ENCODE results near the gene TOB2.
"Not testable (repeated sequence)": the region's sequence is repeated elsewhere in the genome, so short reads cannot be mapped to it uniquely, and the experiment has no call there.

The TOB2 gene

DNA sequence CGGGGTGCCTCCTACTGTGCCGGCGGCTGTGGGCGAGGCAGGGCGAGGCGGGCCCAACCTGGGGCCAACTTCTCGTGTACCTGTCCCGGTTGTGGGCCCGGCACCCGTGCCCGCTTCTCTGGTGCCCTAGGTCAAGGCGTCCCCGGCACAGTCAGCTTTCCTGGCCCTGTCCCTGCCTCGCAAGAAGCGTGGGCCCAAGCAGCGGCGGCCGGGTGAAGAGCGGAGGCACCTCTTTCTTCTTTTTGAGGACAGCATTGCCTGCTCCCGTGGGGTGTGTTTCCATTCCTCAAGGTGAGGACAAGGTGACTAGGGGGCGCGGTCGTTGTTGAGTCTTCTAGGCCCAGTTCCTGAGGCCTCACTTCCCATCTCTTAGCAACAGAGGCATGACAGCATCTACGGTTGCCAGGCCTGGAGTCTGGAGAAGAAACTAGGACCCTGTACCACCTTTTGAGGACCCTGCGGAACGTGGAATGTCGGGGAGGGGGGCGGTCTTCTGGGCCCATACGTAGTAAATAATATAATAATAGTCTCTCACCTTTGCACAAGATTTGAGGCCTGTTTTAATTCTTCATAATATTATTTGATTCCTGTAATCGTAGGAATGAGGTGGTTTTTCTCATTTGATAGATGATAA, 22.7 kb upstream of the TOB2 start:
- Histone ChIP-seq H3K27ac (peak overlapping the region; percentile 83 to 99 (median 96)), H3K4me3 (peak overlapping the region; percentile 56 to 98 (median 82))

DNA sequence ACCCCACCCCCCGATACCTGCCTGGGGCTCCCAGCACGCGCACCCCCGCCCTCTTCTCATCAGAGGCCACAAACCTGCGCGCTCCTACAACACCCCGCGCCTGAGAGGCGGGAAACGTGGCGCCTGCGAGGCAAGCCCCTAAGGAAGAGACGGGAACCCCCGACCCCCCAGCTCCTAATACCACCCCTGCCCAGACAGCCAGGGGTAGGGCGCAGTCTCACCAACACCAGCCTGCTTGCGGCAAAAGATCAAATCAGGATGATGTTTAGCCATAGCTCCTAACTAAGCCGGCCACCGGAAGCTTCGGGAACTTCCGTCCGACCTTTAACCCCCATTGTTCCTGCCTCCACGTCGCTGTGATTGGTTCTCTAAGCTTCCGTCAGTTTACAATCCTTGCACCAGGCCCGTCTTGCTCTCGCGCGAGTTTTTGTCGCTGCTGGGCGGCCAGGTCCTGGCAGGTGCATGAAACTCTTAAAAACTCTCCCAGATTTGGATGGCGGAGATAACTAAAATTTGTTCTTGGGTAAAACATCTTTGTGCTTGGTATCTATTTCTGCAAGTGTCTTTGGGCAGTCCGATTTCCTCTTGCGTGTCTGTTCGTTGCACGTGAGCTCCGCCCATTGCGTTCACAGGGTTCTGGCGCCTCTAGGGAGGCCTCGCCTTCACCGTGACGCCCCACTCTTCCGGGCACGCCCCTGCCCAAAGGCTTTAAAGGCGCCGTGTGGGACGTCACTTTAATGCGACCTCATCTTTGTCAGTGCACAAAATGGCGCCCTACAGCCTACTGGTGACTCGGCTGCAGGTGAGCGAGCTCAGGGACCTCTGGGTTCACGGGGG, 22.0 kb upstream of the TOB2 start, which contains the start of the genes ACO2 and PHF5A:
ACO2 (plus strand) TSS at position 737 of the 837 bp plus-strand sequence; CDS start at position 767, 30 bp downstream.
PHF5A (minus strand) TSS at position 312 of the 837 bp plus-strand sequence; CDS start at position 273, 39 bp downstream.
- Histone ChIP-seq H3K27ac (peak within 1 kb of the TSS; percentile 83 to 99 (median 96)), H3K4me3 (peak within 1 kb of the TSS; percentile 56 to 98 (median 82))

DNA sequence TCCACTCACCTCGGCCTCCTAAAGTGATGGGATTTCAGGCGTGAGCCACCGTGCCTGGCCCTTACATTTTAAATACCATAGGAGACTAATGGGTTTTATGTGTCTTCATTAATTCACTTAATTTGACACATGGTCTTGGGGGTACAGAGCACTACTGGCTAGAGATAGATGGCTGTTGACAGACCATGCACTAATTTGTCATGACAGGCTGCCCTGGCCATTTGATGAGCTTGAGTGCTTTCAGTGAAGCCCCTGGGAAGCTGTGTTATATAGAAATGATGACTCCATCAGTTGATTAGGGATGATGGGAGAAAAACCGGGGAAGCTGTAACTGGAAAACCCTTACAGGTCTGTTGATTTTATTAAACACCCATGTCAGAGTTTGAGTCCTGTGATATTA, 15.3 kb upstream of the TOB2 start:
- Histone ChIP-seq H3K27ac (no peak overlapping the region), H3K4me3 (no peak overlapping the region)

DNA sequence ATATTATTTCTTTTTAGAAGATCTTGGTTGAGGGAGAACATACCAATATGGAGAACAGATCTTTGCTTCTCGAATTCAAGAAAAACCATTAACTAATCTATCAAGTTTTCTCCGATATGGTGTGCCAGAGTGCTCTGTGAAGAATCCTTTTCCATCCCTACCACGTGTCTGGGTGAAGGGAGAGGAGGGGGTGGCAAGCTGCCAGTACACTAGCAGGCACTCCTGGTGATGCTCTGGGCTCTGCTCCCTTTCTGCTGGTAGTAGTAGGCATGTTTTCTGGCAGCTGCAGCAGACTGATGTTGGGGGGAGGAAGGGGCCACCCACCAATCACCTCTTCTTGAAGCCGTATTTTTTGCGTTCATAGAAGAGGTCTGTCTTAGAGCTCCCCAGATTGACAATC, 13.5 kb upstream of the TOB2 start:
- H3K27ac ChIP-seq, H3K4me3 ChIP-seq: not testable (repeated sequence)

DNA sequence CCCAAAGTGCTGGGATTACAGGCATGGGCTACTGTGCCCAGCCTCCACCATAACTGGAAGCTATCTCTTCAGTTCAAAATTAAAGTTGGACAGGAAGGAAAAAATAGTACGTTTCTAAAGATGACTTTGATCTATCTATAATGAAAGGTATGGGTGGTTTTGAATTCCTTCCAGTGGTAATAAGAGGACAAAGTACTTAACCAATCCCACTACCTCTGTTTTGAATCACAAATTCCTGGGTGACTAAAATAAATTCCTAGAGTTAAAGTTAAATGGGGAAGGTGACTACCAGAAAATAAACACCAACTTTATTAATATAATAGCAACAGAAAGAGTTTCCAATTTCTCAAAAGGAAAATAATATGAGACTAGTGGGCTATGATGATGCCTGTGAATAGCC, 12.8 kb upstream of the TOB2 start:
- no peak overlapping the region for H3K27ac ChIP-seq

DNA sequence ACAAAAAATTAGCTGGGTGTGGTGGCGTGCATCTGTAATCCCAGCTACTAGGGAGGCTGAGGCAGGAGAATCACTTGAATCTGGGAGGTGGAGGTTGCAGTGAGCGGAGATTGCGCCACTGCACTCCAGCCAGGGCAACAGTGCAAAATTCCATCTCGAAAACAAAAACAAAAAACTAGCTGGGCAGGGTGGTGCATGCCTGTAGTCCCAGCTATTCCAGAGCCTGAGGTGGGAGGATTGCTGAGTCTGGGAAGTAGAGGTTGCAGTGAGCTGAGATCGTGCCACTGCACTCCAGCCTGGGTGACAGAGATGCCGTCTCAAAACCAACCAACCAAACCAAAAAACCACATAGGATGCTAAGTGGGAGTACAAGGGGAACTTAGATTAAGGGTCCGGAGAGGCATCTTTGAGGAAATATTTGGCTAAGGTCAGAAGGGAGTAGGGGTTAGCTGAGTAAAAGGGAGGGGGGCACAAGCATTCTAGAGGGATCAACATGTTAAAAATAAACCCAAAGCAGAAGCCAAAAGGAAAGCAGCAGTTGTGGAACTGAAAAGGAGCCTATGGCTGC, 11.6 kb upstream of the TOB2 start:
- no peak overlapping the region for H3K27ac ChIP-seq
- H3K4me3 ChIP-seq: no peak overlapping the region

More for the DNA sequence above, 12.8 kb upstream of the TOB2 start:
- no peak overlapping the region for H3K4me3 ChIP-seq

- Histone ChIP-seq H3K4me3 (peak overlapping the region; percentile 81 to 99 (median 97)), H3K27ac (peak overlapping the region; percentile 90 to 100 (median 99))
These were observed 1.7 kb upstream of the TOB2 start for GRCh38 chr22:41448189-41448808.

GRCh38 chr22:41447435-41448188, 1.0 kb upstream of the TOB2 start:
- Histone ChIP-seq H3K4me3 (peak overlapping the region; percentile 81 to 99 (median 97)), H3K27ac (peak overlapping the region; percentile 90 to 100 (median 99))

DNA sequence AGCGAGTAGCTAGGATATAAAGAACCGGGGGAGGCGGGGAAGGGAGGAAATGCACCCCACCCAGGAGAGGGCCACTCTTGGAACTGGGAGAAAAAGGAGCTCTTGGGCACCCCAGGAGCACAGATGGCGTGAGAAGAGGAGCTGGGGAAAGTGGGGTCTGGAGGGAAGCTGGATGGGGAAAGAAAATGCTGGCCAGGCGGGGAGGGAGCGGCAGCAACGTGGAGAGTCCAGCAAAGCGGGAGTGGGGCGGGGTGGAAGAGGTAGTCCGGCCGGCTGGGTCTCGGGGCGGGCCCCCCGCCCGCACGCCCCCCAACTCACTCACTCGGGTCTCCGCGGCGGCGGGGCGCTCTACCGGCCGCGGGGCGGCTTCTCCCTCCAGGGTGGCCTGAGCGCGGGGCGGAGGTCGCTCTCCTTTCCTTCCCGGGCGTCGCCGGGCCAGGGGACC, 522 bp downstream of the TOB2 start:
- Histone ChIP-seq H3K4me3 (peak overlapping the region; percentile 81 to 99 (median 97)), H3K27ac (peak overlapping the region; percentile 90 to 100 (median 99))

DNA sequence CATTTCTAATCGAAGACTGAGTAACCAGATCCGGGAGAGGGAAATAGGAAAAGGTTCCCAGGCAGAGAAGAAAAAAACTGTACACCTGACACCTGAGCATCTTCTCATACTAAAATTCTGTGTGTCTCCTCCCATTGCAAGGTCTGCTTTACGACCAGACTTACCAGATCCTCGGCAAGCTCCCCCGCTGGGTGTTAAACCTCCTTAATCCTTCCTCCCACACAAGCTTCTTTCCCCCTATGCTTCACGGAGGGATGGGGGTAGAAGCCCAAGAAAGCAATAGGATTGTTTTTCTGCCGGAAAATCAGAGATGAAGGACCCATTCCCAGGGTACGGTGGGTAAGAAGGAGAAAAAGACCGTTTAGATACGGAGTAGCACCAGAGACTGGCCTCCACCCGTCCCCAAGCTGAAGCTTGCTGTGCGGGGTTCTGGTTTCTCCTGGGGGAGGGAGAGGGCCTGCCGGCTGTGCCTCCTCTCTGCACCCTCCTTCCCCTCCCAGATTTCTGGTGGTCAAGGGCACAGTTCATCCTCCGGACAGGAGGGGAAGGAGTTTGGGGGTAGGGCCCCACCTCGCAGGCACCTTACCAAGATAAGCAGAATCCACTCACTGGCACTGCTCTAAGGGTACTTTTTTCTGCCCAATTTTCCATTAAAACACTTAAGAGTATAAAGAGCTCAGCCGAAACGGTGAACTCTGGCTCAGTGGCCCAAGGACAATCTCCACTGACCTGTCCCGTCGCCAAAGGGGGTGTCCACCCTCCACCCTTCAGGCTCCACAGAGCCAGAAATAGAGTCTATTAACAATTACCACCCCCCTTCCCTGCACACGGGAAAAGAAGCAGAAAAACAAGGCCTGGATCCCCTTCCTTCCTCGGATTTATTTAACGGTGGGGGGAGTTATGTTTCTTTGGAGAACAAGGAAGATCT, 1.2 kb downstream of the TOB2 start:
- peak overlapping the region; percentile 90 to 100 (median 99) for H3K27ac ChIP-seq
- peak overlapping the region; percentile 81 to 99 (median 97) for H3K4me3 ChIP-seq

GRCh38 chr22:41444360-41445128, 2.1 kb downstream of the TOB2 start:
- Histone ChIP-seq H3K27ac (peak overlapping the region; percentile 40 to 100 (median 99)), H3K4me3 (peak overlapping the region; percentile 81 to 99 (median 97))

DNA sequence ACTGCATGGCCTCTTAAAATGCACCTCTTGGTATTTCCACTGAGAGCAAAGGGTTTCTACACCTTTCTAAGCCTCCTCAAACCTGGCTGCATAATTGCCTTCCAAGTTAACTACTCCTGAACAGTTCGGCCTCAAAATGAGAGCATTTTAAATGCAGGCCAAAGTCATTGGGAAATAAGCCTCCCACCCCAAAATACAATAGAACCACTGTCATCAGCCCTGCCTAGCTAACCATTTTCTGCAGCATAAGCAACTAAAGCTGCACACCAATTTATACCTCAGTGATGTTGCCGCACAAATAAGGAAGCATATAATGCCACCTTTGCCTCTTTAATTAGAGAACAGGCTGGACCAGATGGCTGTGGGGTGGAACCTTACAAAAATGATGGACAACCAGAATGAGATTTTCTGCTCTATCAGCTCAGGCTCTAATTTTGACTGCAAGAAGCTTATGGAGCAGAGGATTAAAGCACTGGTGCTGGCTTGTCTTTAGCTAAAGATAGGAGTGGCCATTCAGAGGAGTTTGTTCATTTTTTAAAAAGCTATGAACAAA, 4.3 kb downstream of the TOB2 start:
- H3K4me3 ChIP-seq: no peak overlapping the region
- peak overlapping the region in 4 of 21 experiments; percentile 2 to 97 (median 40) for H3K27ac ChIP-seq

GRCh38 chr22:41440511-41440910, 6.1 kb downstream of the TOB2 start:
- H3K27ac ChIP-seq, H3K4me3 ChIP-seq: not testable (repeated sequence)

DNA sequence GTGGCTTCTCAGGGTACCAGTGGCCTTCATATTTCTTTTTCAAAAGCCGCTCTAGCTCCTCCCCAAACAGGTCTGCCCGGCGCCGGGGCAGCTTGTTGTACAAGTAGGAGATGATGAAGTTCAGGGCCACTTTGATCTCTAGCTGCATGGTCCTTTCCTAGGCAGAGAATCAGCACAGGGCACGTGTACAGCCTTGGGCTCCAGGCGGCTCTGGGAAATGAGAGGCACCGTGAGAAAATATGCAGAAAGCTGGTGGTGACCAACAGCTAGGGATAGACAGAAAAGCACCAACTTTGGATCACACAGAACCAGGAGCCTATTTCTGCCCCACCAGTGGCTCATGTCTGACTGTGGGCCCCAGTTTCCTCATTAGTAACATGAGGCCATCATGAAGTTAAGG, 9.4 kb downstream of the TOB2 start:
- Histone ChIP-seq H3K27ac (no peak overlapping the region), H3K4me3 (no peak overlapping the region)

DNA sequence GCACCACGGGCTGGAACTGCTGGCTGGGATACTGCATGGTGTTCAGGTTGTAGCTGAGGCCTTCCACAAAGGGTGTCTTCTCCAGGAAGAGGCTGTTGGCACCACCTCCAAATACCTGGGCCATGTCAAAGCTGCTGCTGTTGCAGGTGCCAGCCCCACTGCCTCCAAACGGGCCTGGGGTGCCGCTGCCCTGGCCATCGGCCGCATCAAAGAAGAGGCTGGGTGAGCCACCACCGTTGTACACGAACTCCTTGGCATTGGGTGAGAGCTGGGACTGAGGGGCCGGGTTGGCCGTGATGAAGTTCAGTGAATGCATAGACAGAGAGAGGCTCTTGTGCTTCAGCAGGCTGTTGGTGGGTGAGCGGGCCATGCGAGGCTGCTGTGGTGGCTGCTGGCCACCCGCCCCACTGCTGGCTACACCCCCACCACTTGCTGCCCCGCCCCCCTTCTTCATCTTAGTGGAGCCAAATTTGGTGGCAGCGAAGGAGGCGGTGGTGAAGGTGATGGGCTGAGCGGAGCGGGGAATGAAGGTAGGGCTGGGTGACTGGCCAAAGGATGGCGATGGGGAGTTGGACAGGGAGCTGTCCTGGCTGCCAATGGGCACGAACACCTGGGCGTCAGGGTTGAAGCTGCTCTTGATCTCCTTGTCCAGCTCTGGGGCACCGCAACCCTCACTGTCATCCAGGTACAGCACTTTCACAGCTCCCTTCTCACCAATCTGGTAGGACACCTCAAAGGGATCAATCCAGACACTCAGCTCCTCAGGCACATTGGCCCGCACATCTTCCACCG, 10.1 kb downstream of the TOB2 start:
- Histone ChIP-seq H3K4me3 (no peak overlapping the region), H3K27ac (no peak overlapping the region)

- peak overlapping the region in 3 of 21 experiments; percentile 12 to 27 (median 24) for H3K27ac ChIP-seq
- H3K4me3 ChIP-seq: no peak overlapping the region
These were observed 11.0 kb downstream of the TOB2 start for GRCh38 chr22:41435560-41435959.
